Urinary bladder (tissue), 4 donors: ENCODE measurements around the gene SLC35D1. TPM values are rescaled to one million over a fixed set of nuclear protein-coding genes. Genes with fewer than 3 reads are reported as not detected.

Source experiments
- DNase-seq: peaks from one replicate; pipeline ENCODE4 v3.0.0-alpha.2; 2015; ENCODE audit errors: extremely low spot score
- H3K27ac ChIP-seq: one replicate; pipeline ENCODE4 v1.5.1; 2013; ENCODE audit warnings: low read depth, mild to moderate bottlenecking, moderate library complexity
- H3K36me3 ChIP-seq: one replicate; pipeline ENCODE4 v1.6.1; 2013; ENCODE audit warnings: mild to moderate bottlenecking, moderate library complexity; ENCODE audit not compliant: insufficient read depth
- H3K4me1 ChIP-seq: one replicate; pipeline ENCODE4 v1.6.1; 2013; ENCODE audit warnings: mild to moderate bottlenecking, moderate library complexity; ENCODE audit not compliant: insufficient read depth
- H3K4me3 ChIP-seq: one replicate; pipeline ENCODE4 v1.5.1; 2013; ENCODE audit warnings: low read depth, low read length
- WGBS: extraction: QIAGEN DNeasy Blood & Tissue Kit; methylation state at CpG from one replicate; pipeline ENCODE4 v1.1.7; 2013; 5-methylcytosine and 5-hydroxymethylcytosine counted together
- polyA plus RNA-seq: library from polyadenylated mRNA; stranded (reverse); fragments of 200-250 nt; gene quantifications from one replicate; pipeline ENCODE4 v1.2.3, GENCODE V29; 2013
- total RNA-seq: library from RNA; depleted of rRNA; stranded (reverse); fragments of >200 nt; gene quantifications from one replicate; pipeline ENCODE4 v1.2.3, GENCODE V29; 2014
- donor health status: healthy with polysubstance abuse.
- donor health status: healthy.

The SLC35D1 gene
- total and polyA plus RNA-seq, 2 donors = 6.0 to 20.3 TPM

DNA sequence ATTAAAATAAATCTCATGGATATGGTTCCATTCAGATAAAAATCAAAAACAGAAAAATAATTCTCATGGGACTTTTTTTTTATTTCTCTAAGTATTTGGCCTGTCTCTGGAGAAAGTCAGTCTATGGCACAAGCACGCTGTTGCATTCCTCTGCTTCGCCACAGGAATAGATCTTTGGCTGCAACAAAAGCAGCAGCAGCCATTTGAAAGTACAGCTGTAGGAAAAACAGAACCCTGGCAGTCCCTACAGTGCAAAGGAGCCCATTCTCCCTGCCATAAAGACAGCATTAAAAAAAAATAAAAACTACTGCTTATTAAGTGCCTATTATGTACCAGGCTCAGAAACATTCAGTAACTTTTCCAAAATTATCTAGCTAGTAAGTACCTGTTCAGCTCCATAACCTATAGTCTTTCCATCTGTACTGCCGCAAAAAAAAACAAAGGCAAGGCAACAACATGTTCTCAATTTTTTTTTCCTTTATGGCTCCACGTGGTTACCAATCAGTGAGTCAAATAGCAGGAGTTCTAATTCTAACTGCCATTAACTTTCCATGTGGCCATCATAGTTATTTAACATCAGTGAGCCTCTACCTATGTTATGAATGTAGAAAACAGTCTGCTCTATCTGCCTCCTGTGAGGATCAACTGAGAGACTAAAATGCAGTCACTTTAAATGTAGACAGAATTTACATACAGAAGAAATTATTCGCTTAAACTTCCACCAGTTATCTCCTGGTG, 22.7 kb downstream of the SLC35D1 start:
- no peak overlapping the region for H3K27ac ChIP-seq
- H3K36me3 ChIP-seq = no peaks in the 10 kb centered on the region
- H3K4me3 ChIP-seq = no peak overlapping the region
- no peak for DNase-seq
- WGBS = 49% methylated on average over 5 of the region's 5 CpGs
- no peaks in the 10 kb centered on the region for H3K4me1 ChIP-seq

DNA sequence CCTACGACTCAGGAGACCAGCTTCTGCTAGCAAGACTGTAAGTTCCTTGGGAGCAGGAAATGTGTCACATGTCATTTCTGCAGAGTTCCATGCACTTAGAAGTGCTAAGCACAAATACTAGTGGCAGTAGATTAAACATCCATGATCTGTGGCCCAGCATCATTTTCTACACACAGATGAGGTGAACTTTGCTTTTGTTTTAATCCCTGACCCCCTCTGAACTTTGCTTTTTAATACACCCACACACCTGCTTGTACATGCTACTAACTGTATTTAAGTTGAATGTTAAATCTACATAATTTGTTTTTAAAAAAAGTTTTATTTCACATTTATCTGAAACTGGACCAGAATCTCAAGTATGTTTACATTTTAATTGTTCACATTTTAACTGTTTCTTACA, 24.5 kb downstream of the SLC35D1 start:
- DNase-seq = no peak
- WGBS = 82% methylated on average over 1 of the region's 1 CpG
- no peaks in the 10 kb centered on the region for H3K4me1 ChIP-seq
- no peak overlapping the region for H3K4me3 ChIP-seq
- no peaks in the 10 kb centered on the region for H3K36me3 ChIP-seq
- no peak overlapping the region for H3K27ac ChIP-seq

DNA sequence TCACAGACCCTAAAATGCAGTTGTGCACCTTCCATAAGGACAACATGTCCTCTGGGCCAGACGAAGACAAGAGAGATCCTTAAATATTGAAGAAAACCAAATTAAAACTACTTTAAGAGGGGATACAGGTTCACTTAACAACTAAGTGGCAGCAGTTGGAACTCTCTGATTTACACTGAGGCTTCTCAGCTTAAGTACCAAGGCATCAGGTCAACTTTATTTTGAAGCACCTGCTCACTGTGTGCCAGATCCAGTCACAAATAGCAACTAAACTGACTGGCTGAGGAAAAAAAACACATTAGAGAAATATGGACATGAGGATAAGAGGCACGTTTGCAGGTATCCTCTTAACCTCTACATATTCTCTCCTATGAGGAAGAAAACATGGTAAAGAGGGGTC, 33.2 kb downstream of the SLC35D1 start:
- no peak overlapping the region for H3K27ac ChIP-seq
- no peaks in the 10 kb centered on the region for H3K4me1 ChIP-seq
- peaks cover 2% of the 10 kb centered on the region for H3K36me3 ChIP-seq
- DNase-seq = no peak
- WGBS = 36% methylated on average over 2 of the region's 2 CpGs
- no peak overlapping the region for H3K4me3 ChIP-seq

DNA sequence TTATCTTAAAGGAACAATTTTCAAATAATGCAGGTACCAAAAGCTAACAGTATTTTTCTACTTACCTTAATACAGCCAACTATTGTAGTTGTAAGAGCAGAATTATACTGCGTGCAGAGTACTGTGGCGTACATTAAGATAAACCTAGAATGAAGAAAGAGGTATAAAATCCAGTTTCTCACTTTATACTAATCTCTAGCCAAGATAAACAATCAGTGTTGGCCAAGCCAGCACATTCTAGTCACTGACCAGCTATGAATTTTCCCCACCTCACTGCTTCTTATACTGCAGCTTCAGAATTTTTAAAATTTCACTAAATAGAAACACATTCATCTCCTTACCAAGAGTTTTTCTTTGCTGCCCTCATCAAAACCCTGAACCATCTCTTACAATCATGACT, 33.6 kb downstream of the SLC35D1 start:
- WGBS = 34% methylated on average over 2 of the region's 2 CpGs
- no peaks in the 10 kb centered on the region for H3K4me1 ChIP-seq
- no peak overlapping the region for H3K4me3 ChIP-seq
- DNase-seq = no peak
- H3K27ac ChIP-seq = no peak overlapping the region
- H3K36me3 ChIP-seq = peaks cover 2% of the 10 kb centered on the region

DNA sequence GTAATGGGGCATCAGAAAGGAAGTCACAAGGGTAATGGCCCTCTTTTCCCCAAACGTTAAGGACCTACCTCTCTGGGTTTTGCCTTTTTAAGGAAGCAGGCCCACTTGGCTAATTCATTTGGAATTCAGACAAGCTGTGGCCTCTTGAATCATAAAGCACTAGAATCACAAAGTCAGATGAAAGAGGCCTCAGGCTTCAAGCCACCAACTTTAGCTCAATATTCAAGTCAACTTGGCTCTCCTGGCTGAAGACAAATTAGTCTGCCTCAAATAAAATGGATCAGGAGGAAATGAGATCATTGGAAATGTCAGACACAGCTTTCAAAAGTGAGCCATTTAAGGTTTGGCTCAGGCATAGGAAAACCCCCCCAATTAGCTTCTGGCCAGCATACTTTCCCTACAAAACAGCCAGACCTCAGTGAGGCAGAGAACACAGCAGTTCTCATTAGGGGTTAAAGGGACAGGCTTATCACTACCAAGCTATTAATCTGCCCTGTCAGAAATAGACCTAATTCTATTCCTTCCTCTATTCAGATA, 34.3 kb downstream of the SLC35D1 start:
- no peak overlapping the region for H3K4me3 ChIP-seq
- H3K27ac ChIP-seq = peak overlapping the region; percentile 16
- peak; percentile 7 for DNase-seq
- 10% methylated on average over 1 of the region's 1 CpG for WGBS
- H3K4me1 ChIP-seq = no peaks in the 10 kb centered on the region
- H3K36me3 ChIP-seq = peaks cover 2% of the 10 kb centered on the region

DNA sequence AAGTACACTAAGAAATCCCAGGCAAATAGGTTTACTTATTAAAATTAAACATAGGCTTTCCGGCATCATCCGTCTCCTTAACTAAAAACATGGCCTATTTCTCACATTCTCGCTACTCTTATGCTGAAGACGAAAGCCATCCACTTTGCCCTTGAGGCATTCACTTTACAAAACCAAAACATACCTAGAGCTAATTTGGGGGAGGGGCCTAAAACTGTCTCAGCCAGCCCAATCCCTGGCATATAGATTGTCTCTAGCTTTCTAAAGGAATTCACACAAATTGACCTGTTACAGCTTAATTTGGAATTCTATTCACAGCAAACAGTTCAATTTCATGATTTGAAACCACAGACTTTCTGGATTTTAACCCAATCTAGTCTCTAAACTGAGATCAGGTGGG, 34.8 kb downstream of the SLC35D1 start:
- H3K36me3 ChIP-seq = peaks cover 2% of the 10 kb centered on the region
- no peak overlapping the region for H3K27ac ChIP-seq
- DNase-seq = no peak
- WGBS = 73% methylated on average over 4 of the region's 4 CpGs
- H3K4me1 ChIP-seq = no peaks in the 10 kb centered on the region
- H3K4me3 ChIP-seq = no peak overlapping the region

DNA sequence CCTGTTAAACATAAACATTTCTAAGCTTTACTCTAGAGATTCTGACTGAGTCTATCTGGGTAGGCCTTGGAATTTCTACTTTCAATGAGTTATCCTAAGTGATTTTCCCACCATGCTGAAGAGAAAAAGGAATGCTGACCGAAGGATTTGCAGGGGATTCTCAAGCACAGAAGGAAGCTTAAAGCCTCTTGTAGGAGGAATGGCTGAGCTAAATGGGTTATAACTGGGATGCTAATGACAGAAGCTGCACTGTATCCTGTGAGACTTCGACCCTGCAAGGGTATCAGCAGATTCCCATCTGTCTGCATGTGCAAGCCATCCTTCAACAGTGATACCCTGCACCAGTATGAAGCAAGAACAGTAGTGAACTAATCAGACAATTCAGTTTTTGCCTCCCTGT, 35.4 kb downstream of the SLC35D1 start:
- no peak for DNase-seq
- 53% methylated on average over 2 of the region's 2 CpGs for WGBS
- Histone ChIP-seq H3K36me3 (peaks cover 2% of the 10 kb centered on the region), H3K4me3 (no peak overlapping the region), H3K4me1 (no peaks in the 10 kb centered on the region), H3K27ac (no peak overlapping the region)

DNA sequence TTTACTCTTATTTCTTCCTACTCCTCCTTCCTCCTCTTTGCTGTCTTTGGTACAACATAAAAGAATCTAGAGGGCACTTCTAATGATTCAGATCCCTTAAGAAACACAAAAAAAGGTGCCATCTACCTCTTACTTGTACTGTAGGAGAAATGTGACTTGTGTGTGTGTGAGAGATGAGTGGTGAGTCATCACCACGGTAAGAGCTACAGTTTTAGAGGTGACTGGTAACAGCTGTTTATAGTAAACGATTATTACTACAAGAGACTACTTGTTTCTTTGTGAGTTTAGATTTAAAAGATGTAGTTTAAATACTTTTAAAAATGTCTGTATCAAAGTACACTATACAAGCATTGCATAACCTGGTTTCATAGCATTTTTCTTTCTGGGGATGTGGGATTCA, 40.4 kb downstream of the SLC35D1 start:
- H3K4me3 ChIP-seq = no peak overlapping the region
- no peak for DNase-seq
- peak overlapping the region; percentile 18 for H3K27ac ChIP-seq
- WGBS = 19% methylated on average over 2 of the region's 2 CpGs
- H3K36me3 ChIP-seq = peaks cover under 1% of the 10 kb centered on the region
- no peaks in the 10 kb centered on the region for H3K4me1 ChIP-seq

DNA sequence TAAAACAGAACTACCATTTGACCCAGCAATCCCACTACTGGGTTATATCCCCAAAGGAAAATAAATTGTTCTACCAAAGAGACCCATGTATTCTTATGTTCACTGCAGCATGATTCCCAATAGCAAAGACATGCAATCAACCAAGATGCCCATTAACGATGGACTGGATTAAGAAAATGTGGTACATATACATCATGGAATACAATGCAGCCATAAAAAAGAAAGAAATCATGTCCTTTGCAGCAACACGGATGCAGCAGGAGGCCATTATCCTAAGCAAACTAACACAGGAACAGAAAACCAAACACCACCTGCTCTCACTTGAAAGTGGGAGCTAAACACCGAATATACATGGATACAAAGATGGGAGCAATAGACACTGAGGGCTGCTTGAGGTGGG, 44.2 kb downstream of the SLC35D1 start:
- no peak for DNase-seq
- WGBS = 98% methylated on average over 3 of the region's 3 CpGs
- Histone ChIP-seq H3K27ac (no peak overlapping the region), H3K4me3 (no peak overlapping the region), H3K36me3 (no peaks in the 10 kb centered on the region), H3K4me1 (no peaks in the 10 kb centered on the region)

DNA sequence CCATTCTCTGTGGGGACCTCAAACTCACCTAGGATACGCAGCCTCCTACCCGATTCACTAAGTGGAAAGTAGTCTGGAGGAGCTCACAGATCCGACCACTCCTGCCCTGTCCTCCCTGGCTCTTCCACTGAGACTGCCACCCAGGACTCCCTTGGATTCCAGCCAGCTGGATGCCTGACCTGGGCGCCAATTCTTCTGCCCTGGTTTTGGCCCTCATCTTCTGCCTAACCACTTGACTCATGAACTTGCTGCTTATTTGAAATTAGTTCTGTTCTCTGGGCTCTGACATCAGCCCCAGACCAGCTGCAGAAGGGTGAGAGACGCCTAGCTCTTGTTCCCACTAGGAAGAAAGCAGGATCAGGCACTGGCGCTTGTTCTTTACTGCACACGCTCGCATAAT, 48.9 kb downstream of the SLC35D1 start:
- DNase-seq = no peak
- Histone ChIP-seq H3K4me3 (no peak overlapping the region), H3K27ac (no peak overlapping the region), H3K4me1 (no peaks in the 10 kb centered on the region), H3K36me3 (peaks cover 4% of the 10 kb centered on the region)
- WGBS = 82% methylated on average over 8 of the region's 8 CpGs

DNA sequence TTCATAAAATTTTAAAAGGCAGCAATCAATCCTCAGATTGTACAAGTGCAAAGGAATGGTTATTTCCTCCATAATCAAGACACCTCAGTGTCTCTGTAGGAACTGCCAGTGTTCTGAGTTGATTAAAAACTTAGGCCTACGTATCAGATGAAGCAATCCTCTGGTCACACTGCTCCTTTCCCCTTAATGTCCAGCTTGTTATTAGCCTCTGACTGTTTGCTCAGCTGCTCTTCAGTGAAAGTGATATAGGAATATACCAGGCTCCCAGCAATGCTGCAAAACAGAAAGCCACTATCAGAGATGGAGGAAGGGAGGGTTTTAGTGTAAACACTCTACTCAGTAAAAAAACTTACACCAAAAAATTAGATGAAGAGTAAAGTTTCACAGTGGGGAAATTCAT, 49.8 kb downstream of the SLC35D1 start:
- H3K36me3 ChIP-seq = peaks cover 4% of the 10 kb centered on the region
- no peak for DNase-seq
- H3K4me3 ChIP-seq = no peak overlapping the region
- H3K4me1 ChIP-seq = no peaks in the 10 kb centered on the region
- no peak overlapping the region for H3K27ac ChIP-seq
- 82% methylated on average over 1 of the region's 1 CpG for WGBS

DNA sequence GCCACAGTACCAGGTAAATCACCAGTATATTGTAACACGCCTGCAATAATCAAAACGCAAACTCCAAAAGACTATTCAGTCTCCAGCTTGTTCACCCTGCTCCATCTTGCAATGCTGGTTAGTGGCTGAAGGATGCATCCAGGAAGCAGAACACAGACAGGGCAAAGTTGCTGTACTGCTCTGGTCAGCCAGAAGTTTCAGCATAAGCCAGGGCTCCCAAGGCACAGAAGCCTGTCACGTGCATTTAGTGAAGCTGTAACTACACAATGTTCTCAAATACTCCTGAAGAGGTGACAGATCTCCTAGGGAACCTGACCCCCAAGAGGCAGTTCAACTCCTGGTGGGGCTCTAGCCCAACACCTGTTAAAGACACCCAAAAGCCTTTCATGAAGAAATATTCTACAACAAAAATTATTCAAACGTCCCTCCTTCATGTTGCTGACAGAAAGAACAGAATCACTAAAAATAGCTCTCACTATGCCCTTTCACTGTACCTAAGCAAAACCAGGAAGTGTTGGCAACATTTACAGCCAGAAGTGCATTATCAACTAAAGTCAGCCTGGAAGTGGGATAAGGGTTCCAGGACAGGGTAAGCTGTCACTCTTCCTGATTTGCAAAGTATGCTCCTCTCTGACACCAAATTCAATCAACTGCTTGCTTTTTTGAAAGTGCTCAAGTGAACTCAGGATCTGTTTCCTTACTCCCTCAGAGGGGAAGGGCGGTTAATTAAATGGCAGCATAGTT, 52.1 kb downstream of the SLC35D1 start:
- 79% methylated on average over 5 of the region's 5 CpGs for WGBS
- H3K4me1 ChIP-seq = no peaks in the 10 kb centered on the region

DNA sequence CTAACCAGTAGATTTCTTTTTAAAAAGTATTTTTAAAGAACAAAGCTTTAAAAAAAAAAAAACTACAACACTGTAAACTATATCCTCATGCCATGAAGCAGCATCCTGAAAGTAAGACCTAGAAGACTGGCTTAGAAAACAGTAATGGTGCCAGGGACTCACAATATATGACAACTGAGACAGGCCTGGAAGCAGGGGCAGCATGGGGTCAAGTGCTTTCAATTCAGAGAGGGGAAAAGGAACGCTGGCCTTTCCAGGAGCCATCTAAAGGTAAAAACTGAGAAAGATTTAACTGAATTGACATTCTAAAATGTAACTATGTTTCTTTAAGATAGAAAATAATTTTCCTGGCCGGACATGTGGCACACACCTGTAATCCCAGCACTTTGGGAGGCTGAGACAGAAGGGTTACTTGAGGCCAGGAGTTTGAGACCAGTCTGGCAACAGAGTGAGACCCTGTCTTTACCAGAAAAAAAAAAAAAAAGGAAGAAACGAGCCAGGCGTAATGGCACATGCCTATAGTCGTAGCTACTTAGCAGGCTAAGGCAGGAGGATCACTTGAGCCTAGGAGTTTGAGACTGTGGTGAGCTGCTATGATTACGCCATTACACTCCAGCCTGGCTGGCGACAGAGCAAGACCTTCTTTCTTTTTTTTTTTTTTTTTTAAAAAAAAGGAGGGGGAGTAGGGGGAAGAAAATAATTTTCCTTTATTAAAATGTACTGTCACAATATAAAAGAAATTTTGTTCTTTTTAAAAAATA, 54.1 kb downstream of the SLC35D1 start:
- Histone ChIP-seq H3K4me1 (no peaks in the 10 kb centered on the region), H3K27ac (no peak overlapping the region), H3K36me3 (peaks cover 4% of the 10 kb centered on the region), H3K4me3 (no peak overlapping the region)
- WGBS = 80% methylated on average over 7 of the region's 7 CpGs
- DNase-seq = no peak

More for the DNA sequence above, 52.1 kb downstream of the SLC35D1 start:
- Histone ChIP-seq H3K36me3 (peaks cover 4% of the 10 kb centered on the region), H3K27ac (peak overlapping the region; percentile 18), H3K4me3 (no peak overlapping the region)
- DNase-seq = no peak
